Stimulated activated naive B cell treated with anti-CD40 and anti-IgM and Interleukin-4, amounts not matched to agents 10 μg/mL and 1 μg/mL and 100 μg/mL, for 72 hours (primary cell): ENCODE measurements around the gene LMNA.

ENCODE experiments used
- ATAC-seq, 2 donors: fragments of 150-1000 bp; cut with Tn5 transposase; replicated peaks; 2 replicates each; pipeline ENCODE4 v1.10.0; 2021; ENCODE audit warnings: moderate library complexity in 1 of 2
- DNase-seq: peaks from one replicate; pipeline ENCODE4 v3.0.0; 2021
- H3K27ac Mint-ChIP-seq: one replicate; pipeline ENCODE4 v1.8.0; 2022; ENCODE audit warnings: mild to moderate bottlenecking, mixed read lengths
- H3K27me3 Mint-ChIP-seq, 2 donors: one replicate each; pipeline ENCODE4 v1.8.0; 2022; ENCODE audit warnings: mixed read lengths in 2 of 2
- H3K36me3 Mint-ChIP-seq, 2 donors: one replicate each; pipeline ENCODE4 v1.8.0; 2022; ENCODE audit warnings: mixed read lengths in 2 of 2, mild to moderate bottlenecking in 1 of 2
- H3K4me1 Mint-ChIP-seq, 2 donors: one replicate each; pipeline ENCODE4 v1.8.0; 2022; ENCODE audit warnings: mixed read lengths in 2 of 2, mild to moderate bottlenecking in 1 of 2
- H3K4me3 Mint-ChIP-seq, 2 donors: one replicate each; pipeline ENCODE4 v1.8.0; 2022; ENCODE audit warnings: mild to moderate bottlenecking in 2 of 2, mixed read lengths in 2 of 2, moderate library complexity in 1 of 2
- H3K9me3 Mint-ChIP-seq, 2 donors: one replicate each; pipeline ENCODE4 v1.8.0; 2022; ENCODE audit warnings: mixed read lengths in 2 of 2, mild to moderate bottlenecking in 1 of 2

Gene LMNA

DNA sequence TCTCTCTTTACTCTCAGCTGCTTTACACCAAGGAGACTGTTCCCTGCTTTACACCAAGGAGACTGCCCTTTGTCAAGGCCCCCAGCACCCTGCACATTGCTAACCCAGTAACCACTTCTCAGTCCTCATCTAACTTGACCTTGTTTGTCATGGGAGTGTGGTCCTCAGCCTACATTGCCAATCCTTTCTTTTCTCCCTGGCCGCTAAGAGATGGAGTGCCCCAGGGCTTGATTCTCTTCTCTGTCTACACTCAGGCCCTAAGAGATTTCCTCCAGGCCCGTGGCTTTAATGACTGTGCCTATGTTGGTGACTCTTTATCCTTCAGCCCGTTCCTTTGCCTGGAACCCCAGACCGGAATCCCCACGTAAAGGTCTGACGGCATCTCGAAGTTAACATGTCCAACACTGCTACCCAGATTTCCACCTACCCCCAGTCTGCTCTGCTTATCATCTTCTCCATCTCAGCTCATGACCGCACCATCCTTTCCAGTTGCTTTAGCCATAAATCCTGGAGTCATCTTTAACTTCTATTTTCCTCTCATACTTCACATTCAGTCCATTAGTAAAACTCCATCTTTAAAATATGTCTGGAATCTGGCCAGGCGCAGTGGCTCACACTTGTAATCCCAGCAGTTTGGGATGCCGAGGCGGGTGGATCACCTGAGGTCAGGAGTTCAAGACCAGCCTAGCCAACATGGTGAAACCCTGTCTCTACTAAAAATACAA is 29.4 kb downstream of the LMNA start:
- Mint-ChIP-seq H3K27me3 (peaks cover 5 to 8% of the 10 kb centered on the region in 2 donors), H3K36me3 (peaks cover 3 to 19% of the 10 kb centered on the region in 2 donors), H3K27ac (no peak overlapping the region), H3K9me3 (no peaks in the 10 kb centered on the region), H3K4me3 (no peak overlapping the region), H3K4me1 (peaks cover 22 to 33% of the 10 kb centered on the region in 2 donors)
- ATAC-seq, result no peak
- DNase-seq, result no peak

GRCh38 chr1:156144742-156145141 is 30.2 kb downstream of the LMNA start:
- Mint-ChIP-seq H3K4me1 (peaks cover 30 to 41% of the 10 kb centered on the region in 2 donors), H3K36me3 (peaks cover 2 to 12% of the 10 kb centered on the region in 2 donors), H3K4me3 (no peak overlapping the region), H3K27me3 (peaks cover 0 to 8% of the 10 kb centered on the region in 2 donors), H3K27ac (no peak overlapping the region), H3K9me3 (no peaks in the 10 kb centered on the region)
- DNase-seq, result no peak
- ATAC-seq, result no peak

- ATAC-seq (no peak), DNase-seq (no peak)
- Mint-ChIP-seq H3K9me3 (no peaks in the 10 kb centered on the region), H3K36me3 (peaks cover 2 to 5% of the 10 kb centered on the region in 2 donors), H3K4me1 (peaks cover 39 to 50% of the 10 kb centered on the region in 2 donors), H3K27me3 (peaks cover 0 to 8% of the 10 kb centered on the region in 2 donors), H3K4me3 (peak overlapping the region in 1 of 2 donors; percentile 76), H3K27ac (peak overlapping the region; percentile 95)
Observed at GRCh38 chr1:156145650-156146019, 31.1 kb downstream of the LMNA start.

- Mint-ChIP-seq H3K36me3 (peaks cover 0 to 2% of the 10 kb centered on the region in 2 donors), H3K27me3 (peaks cover 0 to 8% of the 10 kb centered on the region in 2 donors), H3K4me3 (peak overlapping the region; percentile 76 to 81), H3K4me1 (peaks cover 41 to 56% of the 10 kb centered on the region in 2 donors), H3K9me3 (no peaks in the 10 kb centered on the region), H3K27ac (peak overlapping the region; percentile 95)
- DNase-seq (no peak), ATAC-seq (peak; percentile 40 to 54)
Observed at GRCh38 chr1:156146020-156146768, 31.7 kb downstream of the LMNA start.

DNA sequence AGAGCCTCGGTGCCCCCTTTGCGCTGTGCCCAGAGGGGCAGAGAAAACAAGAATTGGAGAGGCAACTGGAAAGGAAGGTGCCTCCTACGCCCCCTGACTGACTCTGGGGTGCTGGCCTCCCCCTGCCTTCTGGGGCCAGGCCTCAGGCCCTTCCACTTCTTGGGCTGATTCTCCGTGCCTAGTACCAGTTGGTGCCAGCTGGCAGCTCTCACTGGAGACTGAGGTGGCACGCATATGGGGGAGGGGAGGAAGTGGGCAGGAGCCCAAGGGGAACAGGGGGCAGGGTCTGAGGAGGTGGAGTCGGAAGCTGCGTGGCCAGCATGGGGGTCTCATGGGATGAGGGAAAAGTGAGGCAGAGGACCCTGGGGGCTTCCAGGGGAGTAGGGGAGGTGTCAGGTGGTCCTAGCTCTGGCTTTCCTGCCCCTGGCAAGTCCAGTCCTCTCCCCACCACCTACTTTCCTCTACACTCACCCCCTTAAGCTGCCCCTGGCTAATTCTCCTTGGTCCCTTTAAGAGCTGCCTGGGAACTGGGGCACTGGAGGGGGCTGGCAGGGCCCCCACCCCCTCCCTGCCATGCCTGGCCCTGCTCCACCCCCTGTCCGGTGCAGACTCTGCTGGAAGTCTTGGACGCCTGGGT is 32.4 kb downstream of the LMNA start:
- H3K27me3 Mint-ChIP-seq, result peaks cover 0 to 8% of the 10 kb centered on the region in 2 donors
- peak in 1 of 2 donors; percentile 13 for ATAC-seq
- DNase-seq, result no peak
- H3K27ac Mint-ChIP-seq, result peak overlapping the region; percentile 95
- H3K4me3 Mint-ChIP-seq, result peak overlapping the region; percentile 76 to 81
- peaks cover 45 to 63% of the 10 kb centered on the region in 2 donors for H3K4me1 Mint-ChIP-seq
- no peaks in the 10 kb centered on the region for H3K9me3 Mint-ChIP-seq
- peaks cover 0 to 2% of the 10 kb centered on the region in 2 donors for H3K36me3 Mint-ChIP-seq

DNA sequence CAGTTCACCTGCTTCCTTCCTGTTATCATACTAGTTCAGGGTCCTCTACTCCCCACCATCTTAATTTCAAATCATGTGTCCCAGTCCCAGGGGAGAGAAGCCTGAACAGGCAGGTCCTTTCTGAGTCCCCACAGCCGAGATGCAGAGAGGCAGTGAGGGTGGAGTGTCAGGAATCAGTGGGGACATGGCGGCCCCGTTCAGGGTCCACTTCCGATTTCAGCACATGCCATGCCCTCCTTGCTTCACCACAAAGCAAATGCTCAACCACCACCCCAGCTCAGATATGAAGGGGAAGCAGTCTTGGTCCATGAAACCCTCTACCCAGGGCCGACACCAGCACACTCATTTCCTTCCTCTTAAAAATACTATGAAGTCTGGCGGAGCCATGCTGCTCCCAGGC is 33.7 kb downstream of the LMNA start:
- DNase-seq (peak; percentile 60), ATAC-seq (peak; percentile 39 to 49)
- peaks cover 58 to 76% of the 10 kb centered on the region in 2 donors for H3K4me1 Mint-ChIP-seq
- H3K9me3 Mint-ChIP-seq, result no peaks in the 10 kb centered on the region
- peaks cover 0 to 8% of the 10 kb centered on the region in 2 donors for H3K27me3 Mint-ChIP-seq
- peak overlapping the region; percentile 97 for H3K27ac Mint-ChIP-seq
- H3K4me3 Mint-ChIP-seq, result peak overlapping the region; percentile 54 to 72
- H3K36me3 Mint-ChIP-seq, result peaks cover 0 to 2% of the 10 kb centered on the region in 2 donors

DNA sequence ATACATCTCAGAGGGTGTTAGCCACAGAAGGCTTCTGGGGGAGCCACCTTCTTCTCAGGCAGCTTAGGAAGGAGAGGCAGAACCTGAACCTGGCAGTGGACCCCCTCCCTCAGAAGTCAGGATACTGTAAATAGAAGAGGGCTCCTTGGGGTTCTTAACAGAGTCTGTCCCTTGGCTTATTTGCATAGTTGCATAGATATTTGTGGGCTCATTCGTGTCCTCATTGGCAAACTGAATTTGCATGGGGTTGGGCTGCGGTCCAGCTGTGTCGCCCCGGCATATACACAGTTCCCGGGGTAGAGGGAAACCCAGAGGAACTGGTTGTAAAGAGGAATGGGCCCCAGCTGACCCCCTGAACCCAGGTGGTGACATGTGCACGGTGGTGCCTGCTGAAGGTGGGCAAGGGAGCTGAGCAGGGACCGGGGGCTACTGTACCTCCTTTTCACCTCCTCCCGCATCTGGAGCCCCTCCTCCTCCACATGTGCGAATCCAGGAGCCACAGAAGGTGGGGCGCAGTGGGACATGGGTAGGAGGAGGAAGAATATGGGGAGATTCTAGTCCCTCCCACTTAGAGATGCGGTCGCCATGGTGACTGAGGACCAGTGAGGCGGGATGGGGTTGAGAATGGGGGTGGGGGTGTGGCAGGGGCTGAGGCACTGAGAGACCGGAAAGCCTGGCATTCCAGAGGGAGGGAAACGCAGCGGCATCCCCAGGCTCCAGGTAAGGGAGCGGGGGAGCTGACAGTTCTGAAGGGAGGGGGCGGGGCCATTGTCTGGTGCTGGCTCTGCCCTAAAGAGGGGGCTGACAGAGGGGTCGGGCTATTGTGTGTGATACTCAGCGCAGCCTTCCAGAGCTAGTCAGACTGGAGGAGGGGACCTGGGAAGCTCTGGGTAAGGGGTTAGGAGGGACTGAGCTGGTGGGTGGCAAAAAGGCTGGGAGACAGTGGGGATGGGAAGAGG is 35.1 kb downstream of the LMNA start:
- Mint-ChIP-seq H3K9me3 (no peaks in the 10 kb centered on the region), H3K4me3 (peak overlapping the region; percentile 77 to 82)

GRCh38 chr1:156150333-156151011 is 36.0 kb downstream of the LMNA start:
- H3K27me3 Mint-ChIP-seq, result no peaks in the 10 kb centered on the region
- ATAC-seq (peak; percentile 3 to 9), DNase-seq (no peak)
- H3K27ac Mint-ChIP-seq, result peak overlapping the region; percentile 83
- H3K4me1 Mint-ChIP-seq, result peaks cover 77 to 99% of the 10 kb centered on the region in 2 donors
- H3K36me3 Mint-ChIP-seq, result peaks cover 5 to 9% of the 10 kb centered on the region in 2 donors
- H3K4me3 Mint-ChIP-seq, result peak overlapping the region; percentile 42 to 62
- H3K9me3 Mint-ChIP-seq, result no peaks in the 10 kb centered on the region

More for the DNA sequence above, 35.1 kb downstream of the LMNA start:
- ATAC-seq, result peak; percentile 34 to 44
- peak; percentile 62 for DNase-seq
- Mint-ChIP-seq H3K4me1 (peaks cover 71 to 90% of the 10 kb centered on the region in 2 donors), H3K27me3 (peaks cover 0 to 4% of the 10 kb centered on the region in 2 donors), H3K36me3 (peaks cover 4 to 5% of the 10 kb centered on the region in 2 donors), H3K27ac (peak overlapping the region; percentile 97)

DNA sequence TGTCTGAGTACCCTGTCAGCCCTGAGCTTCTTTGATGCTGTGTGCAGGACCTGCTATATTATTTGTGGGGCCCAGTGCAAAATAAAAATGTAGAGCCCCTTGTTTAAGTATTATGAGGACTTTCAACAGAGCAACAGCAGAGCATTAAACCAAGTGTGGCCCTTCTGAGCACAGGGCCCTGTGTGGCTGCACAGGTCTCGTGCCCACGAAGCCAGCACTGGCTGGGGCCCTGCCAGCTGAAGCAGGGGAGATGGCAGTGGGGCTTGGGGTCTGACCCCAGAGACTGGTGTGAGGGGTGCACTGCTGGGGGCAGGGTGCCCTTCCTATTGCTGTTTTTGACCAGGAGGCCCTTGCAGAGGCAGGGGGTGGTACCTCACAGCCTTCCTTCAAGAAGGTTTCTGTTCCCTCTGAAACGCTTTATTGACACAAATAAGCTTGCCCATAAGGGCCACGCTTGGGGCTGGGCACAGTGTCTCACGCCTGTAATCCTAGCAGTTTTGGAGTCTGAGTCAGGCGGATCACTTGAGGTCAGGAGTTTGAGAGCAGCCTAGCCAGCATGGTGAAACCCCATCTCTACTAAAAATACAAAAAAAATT is 36.7 kb downstream of the LMNA start:
- H3K4me3 Mint-ChIP-seq, result peak overlapping the region in 1 of 2 donors; percentile 43
- H3K4me1 Mint-ChIP-seq, result peaks cover 78 to 99% of the 10 kb centered on the region in 2 donors
- peak overlapping the region; percentile 83 for H3K27ac Mint-ChIP-seq

DNA sequence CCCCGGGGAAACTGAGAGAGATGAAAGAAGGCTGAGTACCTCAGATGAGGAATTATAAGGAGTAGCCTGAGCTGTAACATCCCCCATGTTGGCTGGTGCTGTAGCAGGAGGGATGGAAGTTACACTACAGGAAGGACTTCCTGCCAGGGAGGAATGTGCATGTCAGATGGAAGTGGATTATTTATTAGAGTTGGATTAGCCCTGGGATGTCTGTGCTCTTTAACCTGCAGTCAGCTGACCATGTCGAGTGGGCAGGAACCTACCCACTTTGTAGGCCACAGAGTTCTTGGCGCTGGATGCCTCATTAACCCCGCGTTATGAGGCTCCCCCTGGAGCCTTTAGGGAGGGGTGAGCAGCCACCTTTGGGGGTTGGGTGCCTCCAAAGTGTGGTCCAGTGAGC is 38.1 kb downstream of the LMNA start:
- ATAC-seq, result no peak
- Mint-ChIP-seq H3K27ac (peak overlapping the region; percentile 88), H3K9me3 (no peaks in the 10 kb centered on the region), H3K4me3 (peak overlapping the region; percentile 96 to 100), H3K27me3 (no peaks in the 10 kb centered on the region), H3K4me1 (peaks cover 79 to 100% of the 10 kb centered on the region in 2 donors), H3K36me3 (peaks cover 21 to 28% of the 10 kb centered on the region in 2 donors)
- no peak for DNase-seq

More for the DNA sequence above, 36.7 kb downstream of the LMNA start:
- no peaks in the 10 kb centered on the region for H3K27me3 Mint-ChIP-seq
- ATAC-seq, result peak; percentile 61 to 64
- peaks cover 11 to 16% of the 10 kb centered on the region in 2 donors for H3K36me3 Mint-ChIP-seq
- DNase-seq, result peak; percentile 78
- no peaks in the 10 kb centered on the region for H3K9me3 Mint-ChIP-seq

GRCh38 chr1:156153362-156153761 is 38.9 kb downstream of the LMNA start, which contains the start of gene SEMA4A:
SEMA4A (plus strand) TSS chr1:156153585; CDS start chr1:156154579, 994 bp downstream.
- Mint-ChIP-seq H3K4me1 (peaks cover 80 to 100% of the 10 kb centered on the region in 2 donors), H3K27ac (peak within 1 kb of the TSS; percentile 97), H3K36me3 (peaks cover 29 to 36% of the 10 kb centered on the region in 2 donors), H3K4me3 (peak within 1 kb of the TSS; percentile 96 to 100), H3K9me3 (no peaks in the 10 kb centered on the region), H3K27me3 (no peaks in the 10 kb centered on the region)
- ATAC-seq, result no peak
- no peak for DNase-seq

DNA sequence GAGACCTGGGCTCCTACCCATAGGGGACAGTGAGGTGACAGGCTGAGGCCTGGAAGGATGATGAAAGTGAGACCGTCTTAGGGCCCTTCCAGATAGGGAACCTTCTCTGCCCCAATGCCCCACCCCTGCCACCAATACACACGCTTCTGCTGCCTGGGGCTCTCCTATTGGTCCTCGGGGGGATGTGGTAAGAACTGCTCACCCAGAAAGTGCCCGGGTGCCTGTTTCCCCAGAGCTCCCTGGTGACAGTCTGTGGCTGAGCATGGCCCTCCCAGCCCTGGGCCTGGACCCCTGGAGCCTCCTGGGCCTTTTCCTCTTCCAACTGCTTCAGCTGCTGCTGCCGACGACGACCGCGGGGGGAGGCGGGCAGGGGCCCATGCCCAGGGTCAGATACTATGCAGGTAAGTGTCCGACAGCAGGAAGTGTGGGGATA is 39.8 kb downstream of the LMNA start:
- H3K4me1 Mint-ChIP-seq, result peaks cover 82 to 100% of the 10 kb centered on the region in 2 donors
- H3K36me3 Mint-ChIP-seq, result peaks cover 38 to 45% of the 10 kb centered on the region in 2 donors
- DNase-seq, result peak; percentile 83
- peak; percentile 80 to 84 for ATAC-seq
- H3K27me3 Mint-ChIP-seq, result no peaks in the 10 kb centered on the region
- peak overlapping the region; percentile 97 for H3K27ac Mint-ChIP-seq
- H3K9me3 Mint-ChIP-seq, result no peaks in the 10 kb centered on the region
- H3K4me3 Mint-ChIP-seq, result peak overlapping the region; percentile 96 to 100
